Measurements from ENCODE around the gene NETO2. TPM values are rescaled to one million over a fixed set of nuclear protein-coding genes. Genes with fewer than 3 reads are reported as not detected.
"Not testable (repeated sequence)": the region's sequence is repeated elsewhere in the genome, so short reads cannot be mapped to it uniquely, and the experiment has no call there.

NETO2 gene
- total RNA-seq, 1 donor from 2014 or later, result 18.7 TPM

DNA sequence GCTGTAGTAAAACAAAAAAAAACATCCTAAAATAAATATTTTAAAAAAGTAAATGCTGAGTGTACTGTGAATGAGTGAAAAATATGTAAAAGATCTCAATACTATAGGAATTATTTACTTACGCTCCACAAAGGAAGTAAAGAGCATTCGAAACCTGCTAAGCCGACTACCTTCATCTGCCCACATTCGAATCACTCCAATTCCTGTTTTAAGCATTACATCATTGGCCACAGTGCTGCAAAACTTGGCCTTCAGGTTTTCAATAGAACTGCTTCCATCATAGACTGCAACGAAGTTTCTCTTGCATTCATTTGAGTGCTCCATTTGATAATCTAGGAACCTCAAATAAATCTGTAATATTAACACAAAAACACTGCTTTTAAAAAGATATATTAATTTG, 34.4 kb downstream of the NETO2 start:
- Histone ChIP-seq H3K36me3 (no peaks in the 10 kb centered on the region), H3K27me3 (ENCODE audit: low read depth) (no peaks in the 10 kb centered on the region), H3K4me1 (no peaks in the 10 kb centered on the region), H3K27ac (no peak overlapping the region), H3K4me3 (no peak overlapping the region), H3K9me3 (no peaks in the 10 kb centered on the region)
- TF ChIP-seq CTCF (IDR thresholded peaks at IDR 0.05), result no peak
- ATAC-seq, result no peak
- no peak for DNase-seq
- intact Hi-C loops (cut with DNase I), result no loop called here

- H3K4me1 ChIP-seq; H3K36me3 ChIP-seq; intact Hi-C loops (cut with DNase I); H3K27me3 ChIP-seq (ENCODE audit: low read depth); H3K4me3 ChIP-seq; DNase-seq; H3K9me3 ChIP-seq; ATAC-seq; H3K27ac ChIP-seq: not testable (repeated sequence)
Observed at GRCh38 chr16:47102921-47103320, 40.8 kb downstream of the NETO2 start.

- H3K4me3 ChIP-seq; DNase-seq; ATAC-seq; H3K27me3 ChIP-seq (ENCODE audit: low read depth); H3K4me1 ChIP-seq; H3K27ac ChIP-seq; H3K36me3 ChIP-seq; H3K9me3 ChIP-seq; intact Hi-C loops (cut with DNase I): not testable (repeated sequence)
Observed at GRCh38 chr16:47097154-47097553, 46.6 kb downstream of the NETO2 start.

DNA sequence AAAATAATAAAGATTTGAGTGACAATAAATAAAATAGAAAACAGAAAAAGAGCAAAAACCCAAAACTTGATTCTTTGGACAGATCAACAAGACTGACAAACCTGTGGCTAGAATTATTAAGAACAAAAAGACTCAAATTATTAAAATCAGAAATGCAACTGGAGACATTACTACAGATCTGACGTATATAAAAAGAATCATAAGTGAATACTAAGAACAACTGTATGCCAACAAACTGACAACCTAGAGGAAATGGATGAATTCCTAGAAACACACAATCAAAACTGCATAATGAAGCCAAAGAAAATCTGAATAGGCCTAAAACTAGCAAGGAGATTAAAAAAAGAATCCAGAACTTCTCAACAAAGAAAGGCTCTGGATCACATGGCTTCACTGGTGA, 47.4 kb downstream of the NETO2 start:
- TF ChIP-seq CTCF (IDR thresholded peaks at IDR 0.05), result no peak
- Histone ChIP-seq H3K4me1 (no peaks in the 10 kb centered on the region), H3K4me3 (no peak overlapping the region), H3K36me3 (no peaks in the 10 kb centered on the region), H3K27ac (no peak overlapping the region), H3K9me3 (no peaks in the 10 kb centered on the region), H3K27me3 (ENCODE audit: low read depth) (no peaks in the 10 kb centered on the region)
- ATAC-seq, result no peak
- intact Hi-C loops (cut with DNase I), result no loop called here
- no peak for DNase-seq

- no peaks in the 10 kb centered on the region for H3K9me3 ChIP-seq
- no peak overlapping the region for H3K4me3 ChIP-seq
- H3K27ac ChIP-seq, result no peak overlapping the region
- intact Hi-C loops (cut with DNase I), result no loop called here
- no peaks in the 10 kb centered on the region for H3K36me3 ChIP-seq
- no peak for TF ChIP-seq CTCF (IDR thresholded peaks at IDR 0.05)
- no peaks in the 10 kb centered on the region for H3K4me1 ChIP-seq
- H3K27me3 ChIP-seq (ENCODE audit: low read depth), result no peaks in the 10 kb centered on the region
- ATAC-seq, result no peak
- no peak for DNase-seq
Observed at GRCh38 chr16:47084198-47084597, 59.5 kb downstream of the NETO2 start.

- no peak for TF ChIP-seq CTCF (IDR thresholded peaks at IDR 0.05)
Observed at GRCh38 chr16:47082099-47082865, 61.5 kb downstream of the NETO2 start.

More at GRCh38 chr16:47082099-47082865, 61.5 kb downstream of the NETO2 start:
- Histone ChIP-seq H3K36me3 (no peaks in the 10 kb centered on the region), H3K4me1 (no peaks in the 10 kb centered on the region), H3K9me3 (no peaks in the 10 kb centered on the region), H3K4me3 (no peak overlapping the region), H3K27me3 (ENCODE audit: low read depth) (no peaks in the 10 kb centered on the region), H3K27ac (no peak overlapping the region)
- ATAC-seq (no peak), DNase-seq (no peak)
- intact Hi-C loops (cut with DNase I), result no loop called here

Measured in lower lobe of right lung (tissue), 2 donors.